ENCODE measurements around the gene PHACTR1. TPM values are rescaled to one million over a fixed set of nuclear protein-coding genes. Genes with fewer than 3 reads are reported as not detected.
A peak's percentile ranks its signal among the peaks of the same experiment; 100 is the strongest.

PHACTR1 gene
- total RNA-seq, 1 donor from 2014 or later = 5.8 TPM

- no peak for DNase-seq (ENCODE audit: low read depth, low spot score)
Measured at GRCh38 chr6:13282393-13283069, 566.0 kb downstream of the PHACTR1 start.

- no peak for DNase-seq (ENCODE audit: low read depth, low spot score)
Measured at GRCh38 chr6:13283331-13283730, 566.8 kb downstream of the PHACTR1 start.

- no peak for DNase-seq (ENCODE audit: low read depth, low spot score)
Measured at GRCh38 chr6:13284646-13285045, 568.1 kb downstream of the PHACTR1 start.

- DNase-seq (ENCODE audit: low read depth, low spot score) = no peak
Measured at GRCh38 chr6:13285705-13286104, 569.1 kb downstream of the PHACTR1 start.

GRCh38 chr6:13286181-13286580 is 569.6 kb downstream of the PHACTR1 start:
- DNase-seq (ENCODE audit: low read depth, low spot score) = no peak

- no peak for DNase-seq (ENCODE audit: low read depth, low spot score)
Measured at GRCh38 chr6:13287104-13287503, 570.5 kb downstream of the PHACTR1 start.

- no peak for DNase-seq (ENCODE audit: low read depth, low spot score)
Measured at GRCh38 chr6:13288481-13288880, 571.9 kb downstream of the PHACTR1 start.

- DNase-seq (ENCODE audit: low read depth, low spot score) = no peak
Measured at GRCh38 chr6:13288969-13289391, 572.4 kb downstream of the PHACTR1 start.

GRCh38 chr6:13289789-13290318 is 573.3 kb downstream of the PHACTR1 start:
- DNase-seq (ENCODE audit: low read depth, low spot score) = no peak

GRCh38 chr6:13290335-13290734 is 573.8 kb downstream of the PHACTR1 start:
- DNase-seq (ENCODE audit: low read depth, low spot score) = no peak

GRCh38 chr6:13292774-13293173 is 576.2 kb downstream of the PHACTR1 start:
- DNase-seq (ENCODE audit: low read depth, low spot score) = no peak

GRCh38 chr6:13294499-13295069 is 578.0 kb downstream of the PHACTR1 start:
- DNase-seq (ENCODE audit: low read depth, low spot score) = no peak

- no peak for DNase-seq (ENCODE audit: low read depth, low spot score)
Measured at GRCh38 chr6:13295576-13295975, 579.0 kb downstream of the PHACTR1 start.

GRCh38 chr6:13296536-13296997 is 580.0 kb downstream of the PHACTR1 start:
- no peak for DNase-seq (ENCODE audit: low read depth, low spot score)

- DNase-seq (ENCODE audit: low read depth, low spot score) = no peak
Measured at GRCh38 chr6:13297391-13297790, 580.8 kb downstream of the PHACTR1 start.

GRCh38 chr6:13298446-13298845 is 581.9 kb downstream of the PHACTR1 start:
- no peak for DNase-seq (ENCODE audit: low read depth, low spot score)

- no peak for DNase-seq (ENCODE audit: low read depth, low spot score)
Measured at GRCh38 chr6:13299403-13299821, 582.8 kb downstream of the PHACTR1 start.

- DNase-seq (ENCODE audit: low read depth, low spot score) = no peak
Measured at GRCh38 chr6:13299918-13300317, 583.4 kb downstream of the PHACTR1 start.

GRCh38 chr6:13300643-13301590 is 584.4 kb downstream of the PHACTR1 start:
- DNase-seq (ENCODE audit: low read depth, low spot score) = no peak

GRCh38 chr6:13302291-13302690 is 585.7 kb downstream of the PHACTR1 start:
- DNase-seq (ENCODE audit: low read depth, low spot score) = no peak

GRCh38 chr6:13302751-13303667 is 586.4 kb downstream of the PHACTR1 start:
- DNase-seq (ENCODE audit: low read depth, low spot score) = peak; percentile 92

All from pulmonary artery endothelial cell (primary cell).